22Rv1 (cell line): Measurements from ENCODE around the gene C1orf87.

Experiments
- ZFX ChIP-seq: fragments of 450-650 bp; IDR thresholded peaks from 2 replicates; pipeline ENCODE4 v1.6.1; 2017; ENCODE audit warnings: antibody characterized with exemption, borderline replicate concordance
- TF ChIP-seq, protein P1 (sequence below): fragments of 450-650 bp; IDR thresholded peaks from 2 replicates; pipeline ENCODE4 v1.5.1; 2017; ENCODE audit warnings: mild to moderate bottlenecking

DNA sequence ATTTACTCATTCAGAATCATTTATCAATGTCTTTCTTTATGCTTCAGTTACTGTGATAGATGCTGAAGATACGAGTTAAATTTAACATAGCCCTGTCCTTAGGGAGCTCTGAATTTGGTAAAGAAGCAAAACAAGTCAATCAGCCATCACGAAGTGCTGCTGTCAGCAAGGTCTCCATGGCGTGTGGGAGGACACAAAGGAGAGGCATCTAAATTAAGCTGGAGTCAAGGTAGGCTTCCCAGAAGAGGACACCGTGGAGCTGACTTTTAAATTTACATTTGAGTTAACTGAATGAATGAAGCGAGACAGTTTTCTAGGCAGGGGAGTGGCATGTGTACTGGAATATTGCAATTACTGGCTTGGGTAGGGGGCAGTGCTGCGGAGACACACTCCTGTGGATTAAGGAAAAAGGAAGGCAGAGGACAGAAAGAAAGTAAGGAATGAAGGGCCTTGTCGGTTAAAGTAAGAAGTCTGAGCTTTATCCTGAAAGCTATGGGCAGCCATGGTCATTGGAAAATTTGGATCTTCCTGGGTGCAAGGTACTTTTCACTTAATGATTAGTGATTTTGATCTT is 41.3 kb upstream of the C1orf87 start:
- TF ChIP-seq, protein P1, sequence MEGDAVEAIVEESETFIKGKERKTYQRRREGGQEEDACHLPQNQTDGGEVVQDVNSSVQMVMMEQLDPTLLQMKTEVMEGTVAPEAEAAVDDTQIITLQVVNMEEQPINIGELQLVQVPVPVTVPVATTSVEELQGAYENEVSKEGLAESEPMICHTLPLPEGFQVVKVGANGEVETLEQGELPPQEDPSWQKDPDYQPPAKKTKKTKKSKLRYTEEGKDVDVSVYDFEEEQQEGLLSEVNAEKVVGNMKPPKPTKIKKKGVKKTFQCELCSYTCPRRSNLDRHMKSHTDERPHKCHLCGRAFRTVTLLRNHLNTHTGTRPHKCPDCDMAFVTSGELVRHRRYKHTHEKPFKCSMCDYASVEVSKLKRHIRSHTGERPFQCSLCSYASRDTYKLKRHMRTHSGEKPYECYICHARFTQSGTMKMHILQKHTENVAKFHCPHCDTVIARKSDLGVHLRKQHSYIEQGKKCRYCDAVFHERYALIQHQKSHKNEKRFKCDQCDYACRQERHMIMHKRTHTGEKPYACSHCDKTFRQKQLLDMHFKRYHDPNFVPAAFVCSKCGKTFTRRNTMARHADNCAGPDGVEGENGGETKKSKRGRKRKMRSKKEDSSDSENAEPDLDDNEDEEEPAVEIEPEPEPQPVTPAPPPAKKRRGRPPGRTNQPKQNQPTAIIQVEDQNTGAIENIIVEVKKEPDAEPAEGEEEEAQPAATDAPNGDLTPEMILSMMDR = no peak
- TF ChIP-seq ZFX = no peak
